ENCODE results near the gene PRKCSH. TPM values are rescaled to one million over a fixed set of nuclear protein-coding genes. Genes with fewer than 3 reads are reported as not detected.

PRKCSH gene
- 126 and 127 TPM in 2 replicates for total RNA-seq

GRCh38 chr19:11435057-11435832, at the start of gene PRKCSH, which contains the start of gene ODAD3:
TSS of gene PRKCSH (plus strand) at chr19:11435635. CDS start at chr19:11436118, 483 bp downstream.
TSS of gene ODAD3 (minus strand) at chr19:11435121. CDS start at chr19:11435016, 105 bp downstream.

GRCh38 chr19:11418549-11419506, 16.6 kb upstream of the PRKCSH start, which contains the start of gene RGL3:
TSS of gene RGL3 (minus strand) at chr19:11419314. CDS start at chr19:11419278, 36 bp downstream.

GRCh38 chr19:11480715-11481533, 45.5 kb downstream of the PRKCSH start, which contains the start of gene ELAVL3:
TSS of gene ELAVL3 (minus strand) at chr19:11481046. CDS start at chr19:11480608, 438 bp downstream.

Other genes starting within 250 kb of the PRKCSH start
- 438 and 450 TPM in 2 replicates for gene KANK2, start 238.1 kb upstream of the PRKCSH start, total RNA-seq
- gene ANGPTL8, start 196.0 kb upstream of the PRKCSH start, total RNA-seq: not detected in 2 replicates
- gene DOCK6, start 173.1 kb upstream of the PRKCSH start, total RNA-seq: 10.2 and 15.4 TPM in 2 replicates
- not detected in 2 replicates for gene TSPAN16, start 139.5 kb upstream of the PRKCSH start, total RNA-seq
- 13.2 and 15.7 TPM in 2 replicates for gene RAB3D, start 96.0 kb upstream of the PRKCSH start, total RNA-seq
- gene TMEM205, start 89.4 kb upstream of the PRKCSH start, total RNA-seq: 59.2 and 85.5 TPM in 2 replicates
- 15.0 and 15.3 TPM in 2 replicates for gene CCDC159, start 89.1 kb upstream of the PRKCSH start, total RNA-seq
- 11.6 and 12.1 TPM in 2 replicates for gene PLPPR2, start 80.2 kb upstream of the PRKCSH start, total RNA-seq
- 0.26 and 0.31 TPM in 2 replicates for gene SWSAP1, start 61.0 kb upstream of the PRKCSH start, total RNA-seq
- 6.6 and 7.1 TPM in 2 replicates for gene EPOR, start 51.3 kb upstream of the PRKCSH start, total RNA-seq
- 3.7 and 4.2 TPM in 2 replicates for gene RGL3, start 16.3 kb upstream of the PRKCSH start, total RNA-seq
- gene ODAD3, start 514 bp upstream of the PRKCSH start, total RNA-seq: 0.37 and 0.79 TPM in 2 replicates
- gene ELAVL3, start 45.4 kb downstream of the PRKCSH start, total RNA-seq: under 0.01 TPM in 1 of 2 replicates, not detected in the other
- 4.8 and 7.0 TPM in 2 replicates for gene ZNF653, start 70.2 kb downstream of the PRKCSH start, total RNA-seq
- 18.0 TPM in 2 replicates for gene ECSIT, start 93.5 kb downstream of the PRKCSH start, total RNA-seq
- 0.81 and 1.7 TPM in 2 replicates for gene CNN1, start 103.2 kb downstream of the PRKCSH start, total RNA-seq
- gene ELOF1, start 123.6 kb downstream of the PRKCSH start, total RNA-seq: 23.4 and 25.9 TPM in 2 replicates
- 0.40 and 0.44 TPM in 2 replicates for gene ACP5, start 142.0 kb downstream of the PRKCSH start, total RNA-seq
- 14.9 and 17.6 TPM in 2 replicates for gene ZNF627, start 161.8 kb downstream of the PRKCSH start, total RNA-seq